HEK293T (cell line): Measurements from ENCODE around the gene MAN1C1.

Experiments
- ELF4 ChIP-seq: fragments of 450-650 bp; IDR thresholded peaks from 2 replicates; pipeline ENCODE4 v1.6.1; 2017; ENCODE audit warnings: antibody characterized with exemption
- FOXK2 ChIP-seq: fragments of 450-650 bp; IDR thresholded peaks from 2 replicates; pipeline ENCODE4 v1.6.1; 2016; ENCODE audit warnings: mild to moderate bottlenecking
- FOXM1 ChIP-seq: fragments of 450-650 bp; IDR thresholded peaks from 2 replicates; pipeline ENCODE4 v1.6.1; 2017; ENCODE audit warnings: mild to moderate bottlenecking, borderline replicate concordance
- NFRKB ChIP-seq: fragments of 450-650 bp; IDR thresholded peaks from 2 replicates; pipeline ENCODE4 v1.6.1; 2016; ENCODE audit warnings: mild to moderate bottlenecking, moderate library complexity
- PKNOX1 ChIP-seq: fragments of 450-650 bp; IDR thresholded peaks from 2 replicates; pipeline ENCODE4 v1.6.1; 2016
- SUZ12 ChIP-seq: fragments of 450-650 bp; IDR thresholded peaks from 2 replicates; pipeline ENCODE4 v1.6.1; 2016; ENCODE audit warnings: mild to moderate bottlenecking
- TARDBP ChIP-seq: fragments of 450-650 bp; IDR thresholded peaks from 2 replicates; pipeline ENCODE4 v1.6.1; 2016
- ZNF384 ChIP-seq: fragments of 450-650 bp; IDR thresholded peaks from 2 replicates; pipeline ENCODE4 v1.6.1; 2016

- TF ChIP-seq TARDBP (no peak), SUZ12 (no peak), ZNF384 (no peak), ELF4 (no peak), PKNOX1 (no peak), NFRKB (no peak), FOXK2 (no peak), FOXM1 (no peak)
Measured at GRCh38 chr1:25612421-25612820, 4.2 kb upstream of the MAN1C1 start.
